Left ventricle myocardium superior (tissue), 1 donor: ENCODE data around the gene PAGR1. TPM values are rescaled to one million over a fixed set of nuclear protein-coding genes. Genes with fewer than 3 reads are reported as not detected.
"Not testable (repeated sequence)": the region's sequence is repeated elsewhere in the genome, so short reads cannot be mapped to it uniquely, and the experiment has no call there.

Source experiments
- ATAC-seq: fragments of 200-7000 bp; cut with Tn5 transposase; one replicate; pipeline ENCODE4 v1.9.1; 2020; ENCODE audit warnings: mild to moderate bottlenecking, moderate library complexity
- DNase-seq: peaks from one replicate; pipeline ENCODE4 v3.0.0-alpha.2; 2020
- intact Hi-C: fragments of 100-400 bp; cut with micrococcal nuclease; formaldehyde crosslinking; loops from one replicate; pipeline ENCODE4 v1.11.0; 2022
- long read RNA-seq: library from polyadenylated mRNA; unstranded; transcript quantifications from one replicate; pipeline ENCODE4 v2.0.0, GENCODE V29; 2021
- total RNA-seq: library from RNA; stranded (reverse); fragmentation: NEBNext Ultra II Directional; extraction: Animal tissue kit (Norgen Biotek cat#: 25700); gene quantifications from one replicate; pipeline ENCODE4 v1.2.1, GENCODE V29; 2021
- donor health status: DM: no; HTN: yes; CAD: no; lungs with severe emphysema.

The PAGR1 gene
- 16.2 TPM for total RNA-seq
- long read RNA-seq, transcript PAGR1-201 (3 exons, 1,702 nt) = major isoform, 79 of 79 reads
- long read RNA-seq, partial matches to known transcripts = 0 of 79 reads
- long read RNA-seq, other reads (novel, unspliced or antisense) = 0 of 79 reads

- ATAC-seq (peak; percentile 81), DNase-seq (peak; percentile 98)
- intact Hi-C loops = no loop called here
Measured at GRCh38 chr16:29815793-29816693, at the start of gene PAGR1. PAGR1 (plus strand) TSS chr16:29816152; CDS start chr16:29816526, 374 bp downstream.

- intact Hi-C loops = no loop called here
- no peak for ATAC-seq
Measured at GRCh38 chr16:29766571-29766970, 49.4 kb upstream of the PAGR1 start.

GRCh38 chr16:29767062-29767461 lies 48.9 kb upstream of the PAGR1 start:
- ATAC-seq (no peak), DNase-seq (no peak)
- intact Hi-C loops = no loop called here

More at GRCh38 chr16:29766571-29766970, 49.4 kb upstream of the PAGR1 start:
- DNase-seq = no peak

- DNase-seq (no peak), ATAC-seq (no peak)
- intact Hi-C loops = no loop called here
Measured at GRCh38 chr16:29769507-29769906, 46.4 kb upstream of the PAGR1 start.

DNA sequence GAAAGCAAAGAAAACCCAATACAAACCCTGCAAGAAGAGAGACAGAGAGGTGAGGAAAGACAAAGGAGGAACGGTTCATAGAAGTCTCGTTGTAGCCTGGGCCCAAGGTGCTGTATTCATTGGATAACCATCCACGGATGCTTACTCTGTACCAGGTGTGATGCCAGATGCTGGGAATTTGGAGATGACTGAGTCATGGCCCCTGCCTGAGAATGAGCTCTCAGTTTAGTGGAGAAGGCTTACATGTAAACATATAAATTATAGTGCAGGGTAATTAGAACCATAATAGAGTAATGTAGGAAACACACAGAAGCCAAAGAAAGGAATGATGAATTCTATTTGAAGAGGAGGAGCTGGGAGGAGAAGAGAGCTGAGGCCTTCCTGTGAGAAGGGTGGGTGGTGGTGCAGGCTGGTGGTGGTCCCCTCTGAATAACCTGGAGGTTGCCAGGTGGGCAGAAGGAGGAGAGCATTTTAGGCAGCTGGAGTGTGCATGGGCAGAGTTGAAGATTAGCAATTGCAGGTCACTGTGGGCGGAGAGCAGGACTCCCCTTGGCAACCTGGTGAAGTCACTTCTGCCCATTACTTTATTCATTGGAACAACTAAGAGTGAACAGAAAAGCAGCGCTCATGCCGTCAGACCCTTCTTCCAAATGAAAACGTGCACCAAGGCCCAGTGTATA lies 45.6 kb upstream of the PAGR1 start:
- intact Hi-C loops = no loop called here
- ATAC-seq (no peak), DNase-seq (no peak)

GRCh38 chr16:29772330-29772729 lies 43.6 kb upstream of the PAGR1 start:
- intact Hi-C loops, ATAC-seq, DNase-seq: not testable (repeated sequence)

DNA sequence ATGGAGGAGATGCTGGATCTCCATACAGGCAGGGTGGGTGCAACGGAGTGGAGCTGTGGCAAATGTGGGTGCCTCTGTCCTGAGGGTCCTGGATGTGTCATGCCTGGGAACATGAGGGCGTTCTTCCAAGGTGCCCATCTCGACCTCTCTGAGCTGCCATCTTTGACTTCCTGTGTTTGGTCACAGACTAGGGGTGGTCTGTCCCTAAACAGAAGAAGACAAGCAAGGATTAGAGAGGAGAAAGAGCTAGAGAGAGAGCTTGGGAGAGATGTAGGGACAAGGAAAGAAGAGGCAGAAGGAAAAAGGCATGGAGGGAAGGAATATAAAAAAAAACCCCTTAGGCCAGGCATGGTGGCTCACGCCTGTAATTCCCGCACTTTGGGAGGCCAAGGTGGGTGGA lies 41.2 kb upstream of the PAGR1 start:
- DNase-seq (no peak), ATAC-seq (no peak)
- intact Hi-C loops = no loop called here

DNA sequence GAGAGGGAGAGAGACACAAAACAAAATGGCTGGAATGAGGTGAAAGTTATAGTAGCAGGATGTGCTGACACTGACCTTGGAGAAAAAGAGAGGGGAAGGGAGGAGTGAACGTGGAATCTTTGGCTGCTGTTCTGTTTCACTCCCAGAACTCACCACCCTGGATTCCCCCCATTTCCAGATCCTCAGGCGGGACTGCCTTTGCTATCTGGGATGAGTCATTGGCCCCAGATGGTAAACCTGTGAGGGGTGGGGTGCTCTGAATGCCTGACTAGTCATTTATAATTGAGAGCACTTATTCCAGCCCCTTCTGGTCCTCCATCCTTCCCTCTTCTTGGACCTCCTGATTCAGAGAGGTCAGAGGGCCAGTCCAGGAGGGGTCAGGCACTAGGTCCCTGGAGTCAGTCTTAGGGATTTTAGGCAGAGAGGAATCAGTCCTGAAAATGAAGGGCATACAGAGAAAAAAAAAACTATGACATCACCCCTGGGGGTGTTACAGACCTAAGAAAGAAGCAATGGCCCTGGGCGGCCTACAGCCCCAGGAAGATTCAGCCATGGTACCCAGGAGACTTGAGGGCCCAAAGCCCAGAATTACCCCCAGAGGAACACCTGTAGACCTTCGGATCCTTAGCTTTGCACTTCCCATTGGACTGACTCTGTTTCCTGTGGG lies 40.1 kb upstream of the PAGR1 start:
- DNase-seq (no peak), ATAC-seq (no peak)
- intact Hi-C loops = no loop called here

DNA sequence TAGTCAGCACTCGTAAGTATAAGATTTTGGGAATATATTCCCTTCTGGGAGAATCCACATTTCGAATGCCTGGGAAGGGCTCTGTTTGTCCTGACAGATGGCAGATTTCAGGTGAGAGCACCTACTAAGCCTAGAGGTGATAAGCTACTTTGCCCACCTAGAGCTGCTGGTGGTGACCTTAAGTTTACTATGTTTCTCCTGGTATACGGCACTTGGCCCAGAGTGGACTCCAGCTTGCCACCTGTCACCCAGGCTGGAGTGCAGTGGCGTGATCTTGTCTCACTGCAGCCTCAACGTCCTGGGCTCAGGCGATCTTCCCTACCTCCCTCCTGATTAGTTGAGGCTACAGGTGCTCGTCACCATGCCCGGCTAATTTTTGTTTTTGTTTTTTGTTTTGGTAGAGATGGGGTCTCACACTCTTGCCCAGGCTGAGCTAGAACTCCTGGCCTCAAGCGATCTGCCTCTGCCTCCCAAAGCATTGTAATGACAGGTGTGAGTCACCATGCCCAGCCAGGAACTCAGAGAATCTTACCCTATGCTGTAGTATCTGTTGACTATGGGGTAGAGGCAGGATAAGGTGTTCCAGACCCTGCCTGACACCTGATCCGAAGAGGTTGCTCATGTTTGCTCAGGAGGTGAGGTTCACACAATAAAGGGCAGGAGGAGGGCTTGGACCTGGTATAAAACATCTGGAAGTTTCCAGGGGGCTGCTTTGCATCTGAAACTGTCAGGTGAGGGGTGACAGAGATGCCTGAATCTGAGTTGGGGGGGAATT lies 38.2 kb upstream of the PAGR1 start, which contains the start of gene ZG16:
ZG16 (plus strand) TSS at position 681 of the 775 bp plus-strand sequence. CDS start 1,011 bp downstream, outside the sequence.
- intact Hi-C loops = no loop called here
- no peak for ATAC-seq
- DNase-seq = no peak

- ATAC-seq (no peak), DNase-seq (no peak)
- intact Hi-C loops = no loop called here
Measured at GRCh38 chr16:29779474-29779873, 36.5 kb upstream of the PAGR1 start.

DNA sequence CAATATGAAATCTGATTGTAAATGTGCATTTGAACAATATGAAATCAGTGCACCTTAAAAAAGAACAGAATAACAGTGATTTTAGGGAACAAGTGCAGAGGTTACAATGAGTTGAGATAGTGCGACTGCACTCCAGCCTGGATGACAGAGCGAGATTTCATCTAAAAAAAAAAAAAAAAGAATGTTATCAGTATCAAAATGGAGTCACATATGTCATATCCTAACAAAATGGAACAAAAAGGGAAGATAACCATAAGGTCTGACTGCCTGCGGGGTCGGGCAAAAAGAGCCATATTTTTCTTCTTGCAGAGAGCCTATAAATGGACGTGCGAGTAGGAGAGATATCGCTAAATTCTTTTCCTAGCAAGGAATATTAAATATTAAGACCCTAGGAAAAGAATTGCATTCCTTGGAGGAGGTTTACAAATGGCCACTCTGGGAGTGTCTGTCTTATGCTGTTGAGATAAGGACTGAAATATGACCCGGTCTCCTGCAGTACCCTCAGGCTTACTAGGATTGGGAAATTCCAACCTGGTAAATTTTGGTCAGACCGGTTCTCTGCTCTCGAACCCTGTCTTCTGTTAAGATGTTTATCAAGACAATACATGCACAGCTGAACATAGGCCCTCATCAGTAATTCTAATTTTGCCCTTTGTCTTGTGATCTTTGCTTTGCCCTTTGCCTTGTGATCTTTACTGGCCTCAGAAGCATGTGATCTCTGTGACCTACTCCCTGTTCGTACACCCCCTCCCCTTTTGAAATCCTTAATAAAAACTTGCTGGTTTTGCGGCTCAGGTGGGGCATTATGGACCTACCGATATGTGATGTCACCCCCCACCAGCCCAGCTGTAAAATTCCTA lies 32.6 kb upstream of the PAGR1 start:
- DNase-seq, intact Hi-C loops, ATAC-seq: not testable (repeated sequence)

- DNase-seq (no peak), ATAC-seq (no peak)
- intact Hi-C loops = no loop called here
Measured at GRCh38 chr16:29784157-29784556, 31.8 kb upstream of the PAGR1 start.

- peak; percentile 94 for ATAC-seq
- peak; percentile 87 for DNase-seq
- intact Hi-C loops = no loop called here
Measured at GRCh38 chr16:29784901-29785500, 31.0 kb upstream of the PAGR1 start.

GRCh38 chr16:29787155-29787554 lies 28.8 kb upstream of the PAGR1 start:
- intact Hi-C loops, ATAC-seq, DNase-seq: not testable (repeated sequence)

- no peak for ATAC-seq
- intact Hi-C loops = no loop called here
Measured at GRCh38 chr16:29789775-29790182, 26.2 kb upstream of the PAGR1 start.

GRCh38 chr16:29790183-29790948 lies 25.6 kb upstream of the PAGR1 start, which contains the start of gene KIF22:
KIF22 (plus strand) TSS chr16:29790751; CDS start chr16:29790760, 9 bp downstream.
- ATAC-seq = peak; percentile 99
- intact Hi-C loops = no loop called here

More at GRCh38 chr16:29789775-29790182, 26.2 kb upstream of the PAGR1 start:
- DNase-seq = no peak

More at GRCh38 chr16:29790183-29790948, 25.6 kb upstream of the PAGR1 start, which contains the start of gene KIF22:
- peak; percentile 100 for DNase-seq
